Neural cell (in vitro differentiated cells): ENCODE measurements around the gene PFKM. TPM values are rescaled to one million over a fixed set of nuclear protein-coding genes. Genes with fewer than 3 reads are reported as not detected.

Experiments
- H2AFZ ChIP-seq: fragments of 200-600, 300-800 bp; sonication (generic), shearing (Covaris generic); 2 replicates; pipeline ENCODE4 v1.6.0; 2014; ENCODE audit warnings: low read depth, mild to moderate bottlenecking, antibody characterized with exemption, low read length, moderate library complexity
- H3F3A ChIP-seq: fragments of 200-600 bp; shearing (Covaris generic); 2 replicates; pipeline ENCODE4 v1.6.1; 2016; ENCODE audit warnings: mild to moderate bottlenecking, moderate library complexity, mixed read lengths, antibody characterized with exemption, low read length; ENCODE audit not compliant: insufficient read depth, poor library complexity, severe bottlenecking
- H3K27ac ChIP-seq: fragments of 200-600, 300-800 bp; sonication (generic), shearing (Covaris generic); 2 replicates; pipeline ENCODE4 v1.5.1; 2014; ENCODE audit warnings: mild to moderate bottlenecking, low read length, moderate library complexity
- H3K27me3 ChIP-seq: fragments of 300-800, 200-600 bp; sonication (generic), shearing (Covaris generic); 2 replicates; pipeline ENCODE4 v1.6.0; 2014; ENCODE audit warnings: mild to moderate bottlenecking, low read depth, low read length, moderate library complexity; ENCODE audit not compliant: insufficient read depth
- H3K36me3 ChIP-seq: fragments of 300-800, 200-600 bp; sonication (generic), shearing (Covaris generic); 2 replicates; pipeline ENCODE4 v1.5.1; 2014; ENCODE audit warnings: mild to moderate bottlenecking, antibody characterized with exemption, low read length, moderate library complexity; ENCODE audit not compliant: insufficient read depth
- H3K4me2 ChIP-seq: fragments of 300-800, 200-600 bp; sonication (generic), shearing (Covaris generic); 2 replicates; pipeline ENCODE4 v1.6.0; 2014; ENCODE audit warnings: mild to moderate bottlenecking, low read length
- H3K4me3 ChIP-seq: fragments of 300-800, 200-600 bp; sonication (generic), shearing (Covaris generic); 2 replicates; pipeline ENCODE4 v1.5.1; 2014; ENCODE audit warnings: mild to moderate bottlenecking, low read length, moderate library complexity
- H3K79me2 ChIP-seq: fragments of 200-600 bp; shearing (Covaris generic); replicated peaks from 2 replicates; pipeline ENCODE4 v1.6.0; 2014; ENCODE audit warnings: mild to moderate bottlenecking, low read length, moderate library complexity; ENCODE audit not compliant: insufficient read depth
- H3K9ac ChIP-seq: fragments of 300-800, 200-600 bp; sonication (generic), shearing (Covaris generic); 2 replicates; pipeline ENCODE4 v1.6.1; 2016; ENCODE audit warnings: mild to moderate bottlenecking, low read length, mixed read lengths
- H3K9me2 ChIP-seq: fragments of 200-600 bp; shearing (Covaris generic); 2 replicates; pipeline ENCODE4 v1.6.1; 2016; ENCODE audit warnings: mild to moderate bottlenecking, low read length, mixed read lengths; ENCODE audit not compliant: insufficient read depth
- H3K9me3 ChIP-seq: fragments of 200-600, 300-800 bp; sonication (generic), shearing (Covaris generic); 2 replicates; pipeline ENCODE4 v1.6.1; 2016; ENCODE audit warnings: mild to moderate bottlenecking, mixed run types, low read length, moderate library complexity, mixed read lengths
- H4K20me1 ChIP-seq: fragments of 200-600 bp; shearing (Covaris generic); 2 replicates; pipeline ENCODE4 v1.6.1; 2016; ENCODE audit warnings: mild to moderate bottlenecking, mixed run types; ENCODE audit not compliant: insufficient read depth
- EP300 ChIP-seq: fragments of 450-650 bp; conservative IDR thresholded peaks from 2 replicates; pipeline ENCODE4 v1.6.1; 2014; ENCODE audit warnings: antibody characterized with exemption, mild to moderate bottlenecking, moderate library complexity; ENCODE audit not compliant: poor library complexity, severe bottlenecking
- EZH2 ChIP-seq: fragments of 200-600, 300-800 bp; shearing (Covaris generic), sonication (generic); IDR thresholded peaks from 2 replicates; pipeline ENCODE4 v1.6.1; 2014; ENCODE audit warnings: antibody characterized with exemption, low read length, borderline replicate concordance, mild to moderate bottlenecking; ENCODE audit not compliant: insufficient read depth, poor library complexity, severe bottlenecking
- MXI1 ChIP-seq: fragments of 450-650 bp; conservative IDR thresholded peaks from 2 replicates; pipeline ENCODE4 v1.6.1; 2014; ENCODE audit warnings: antibody characterized with exemption, mild to moderate bottlenecking; ENCODE audit not compliant: poor library complexity, severe bottlenecking
- POLR2AphosphoS5 ChIP-seq: IDR thresholded peaks from 2 replicates; pipeline ENCODE4 v1.6.1; 2012
- RAD21 ChIP-seq: fragments of 450-650 bp; conservative IDR thresholded peaks from 2 replicates; pipeline ENCODE4 v1.6.1; 2014; ENCODE audit warnings: antibody characterized with exemption, mild to moderate bottlenecking, moderate library complexity
- SMC3 ChIP-seq: fragments of 450-650 bp; conservative IDR thresholded peaks from 2 replicates; pipeline ENCODE4 v1.6.1; 2014; ENCODE audit warnings: antibody characterized with exemption, mild to moderate bottlenecking, moderate library complexity; ENCODE audit not compliant: poor library complexity
- TAF1 ChIP-seq: IDR thresholded peaks from 2 replicates; pipeline ENCODE4 v1.6.1; 2012; ENCODE audit warnings: low read depth
- polyA plus RNA-seq: library from polyadenylated mRNA; depleted of rRNA; stranded (reverse); fragments of >200 nt; gene quantifications from 2 replicates; pipeline ENCODE4 v1.2.3, GENCODE V29; 2014
- small RNA-seq, 3 experiments: library from RNA; depleted of rRNA; stranded (forward); fragments of <200 nt; gene quantifications; one replicate each; pipeline ENCODE3, GENCODE V24; 2012
- TF ChIP-seq, protein P1 (sequence below): IDR thresholded peaks from 2 replicates; pipeline ENCODE4 v1.6.1; 2012; ENCODE audit warnings: borderline replicate concordance
- TF ChIP-seq, protein P2 (sequence below): fragments of 450-650 bp; IDR thresholded peaks from 2 replicates; pipeline ENCODE4 v1.5.1; 2014; ENCODE audit warnings: antibody characterized with exemption, mild to moderate bottlenecking, moderate library complexity; ENCODE audit not compliant: poor library complexity, severe bottlenecking

Gene PFKM
- polyA plus RNA-seq, 1 donor from 2014 or later: 122 TPM

DNA sequence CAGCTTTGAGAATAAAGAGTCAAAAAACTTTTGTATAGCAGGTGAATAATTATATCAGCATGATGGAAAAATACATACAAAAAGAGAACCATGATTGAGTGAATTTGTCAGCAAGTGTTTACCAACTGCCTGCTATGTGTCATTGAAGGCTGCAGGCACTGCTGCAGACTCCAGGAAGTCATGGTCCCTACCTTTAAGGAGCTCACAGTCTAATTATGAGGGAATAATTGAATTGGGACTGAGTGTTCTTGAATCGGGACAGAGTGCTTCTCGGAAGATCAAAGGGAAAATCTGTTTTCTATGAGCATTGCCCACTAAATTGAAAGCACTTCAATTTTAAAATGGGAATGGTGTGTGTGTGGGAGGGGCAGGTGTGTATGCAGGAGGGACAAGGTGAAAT lies 74.5 kb downstream of the PFKM start:
- H2AFZ ChIP-seq: no peak overlapping the region
- no peaks in the 10 kb centered on the region for H4K20me1 ChIP-seq
- TF ChIP-seq, protein P1, sequence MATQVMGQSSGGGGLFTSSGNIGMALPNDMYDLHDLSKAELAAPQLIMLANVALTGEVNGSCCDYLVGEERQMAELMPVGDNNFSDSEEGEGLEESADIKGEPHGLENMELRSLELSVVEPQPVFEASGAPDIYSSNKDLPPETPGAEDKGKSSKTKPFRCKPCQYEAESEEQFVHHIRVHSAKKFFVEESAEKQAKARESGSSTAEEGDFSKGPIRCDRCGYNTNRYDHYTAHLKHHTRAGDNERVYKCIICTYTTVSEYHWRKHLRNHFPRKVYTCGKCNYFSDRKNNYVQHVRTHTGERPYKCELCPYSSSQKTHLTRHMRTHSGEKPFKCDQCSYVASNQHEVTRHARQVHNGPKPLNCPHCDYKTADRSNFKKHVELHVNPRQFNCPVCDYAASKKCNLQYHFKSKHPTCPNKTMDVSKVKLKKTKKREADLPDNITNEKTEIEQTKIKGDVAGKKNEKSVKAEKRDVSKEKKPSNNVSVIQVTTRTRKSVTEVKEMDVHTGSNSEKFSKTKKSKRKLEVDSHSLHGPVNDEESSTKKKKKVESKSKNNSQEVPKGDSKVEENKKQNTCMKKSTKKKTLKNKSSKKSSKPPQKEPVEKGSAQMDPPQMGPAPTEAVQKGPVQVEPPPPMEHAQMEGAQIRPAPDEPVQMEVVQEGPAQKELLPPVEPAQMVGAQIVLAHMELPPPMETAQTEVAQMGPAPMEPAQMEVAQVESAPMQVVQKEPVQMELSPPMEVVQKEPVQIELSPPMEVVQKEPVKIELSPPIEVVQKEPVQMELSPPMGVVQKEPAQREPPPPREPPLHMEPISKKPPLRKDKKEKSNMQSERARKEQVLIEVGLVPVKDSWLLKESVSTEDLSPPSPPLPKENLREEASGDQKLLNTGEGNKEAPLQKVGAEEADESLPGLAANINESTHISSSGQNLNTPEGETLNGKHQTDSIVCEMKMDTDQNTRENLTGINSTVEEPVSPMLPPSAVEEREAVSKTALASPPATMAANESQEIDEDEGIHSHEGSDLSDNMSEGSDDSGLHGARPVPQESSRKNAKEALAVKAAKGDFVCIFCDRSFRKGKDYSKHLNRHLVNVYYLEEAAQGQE: no peak
- no peak for TF ChIP-seq MXI1
- no peak for TF ChIP-seq RAD21
- no peak for TF ChIP-seq POLR2AphosphoS5
- H3K4me2 ChIP-seq: no peak overlapping the region
- no peak overlapping the region for H3K9ac ChIP-seq
- no peaks in the 10 kb centered on the region for H3K9me3 ChIP-seq
- no peaks in the 10 kb centered on the region for H3K9me2 ChIP-seq
- H3K79me2 ChIP-seq: no peaks in the 10 kb centered on the region
- H3K27me3 ChIP-seq: no peaks in the 10 kb centered on the region
- no peaks in the 10 kb centered on the region for H3K36me3 ChIP-seq
- H3F3A ChIP-seq: no peaks in the 10 kb centered on the region
- no peak overlapping the region for H3K27ac ChIP-seq
- H3K4me3 ChIP-seq: no peak overlapping the region

DNA sequence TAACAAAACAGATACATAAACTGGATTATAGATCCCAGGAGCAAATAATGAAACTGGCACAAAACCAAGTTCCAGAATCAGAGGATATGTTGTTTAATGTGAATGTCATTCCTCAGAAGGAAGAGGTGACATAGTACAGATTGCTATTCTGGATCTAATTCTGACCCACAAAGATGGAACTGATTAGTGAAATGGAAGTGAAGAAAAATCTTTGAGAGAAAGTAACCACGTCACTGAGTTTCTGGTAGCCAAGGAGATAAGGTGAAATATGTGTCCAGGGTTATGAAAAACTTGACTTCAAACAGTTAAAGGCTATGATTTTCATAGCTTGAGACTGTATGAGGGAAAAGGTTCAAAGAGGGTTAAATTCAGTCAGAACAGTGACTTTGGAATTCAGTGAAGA lies 75.6 kb downstream of the PFKM start:
- Histone ChIP-seq H3K79me2 (no peaks in the 10 kb centered on the region), H3K4me2 (no peak overlapping the region), H4K20me1 (no peaks in the 10 kb centered on the region), H3K9me3 (no peaks in the 10 kb centered on the region), H3K9me2 (no peaks in the 10 kb centered on the region), H3F3A (no peaks in the 10 kb centered on the region), H2AFZ (no peak overlapping the region), H3K9ac (no peak overlapping the region), H3K27me3 (no peaks in the 10 kb centered on the region), H3K27ac (no peak overlapping the region), H3K36me3 (no peaks in the 10 kb centered on the region), H3K4me3 (no peak overlapping the region)
- TF ChIP-seq, protein P2, sequence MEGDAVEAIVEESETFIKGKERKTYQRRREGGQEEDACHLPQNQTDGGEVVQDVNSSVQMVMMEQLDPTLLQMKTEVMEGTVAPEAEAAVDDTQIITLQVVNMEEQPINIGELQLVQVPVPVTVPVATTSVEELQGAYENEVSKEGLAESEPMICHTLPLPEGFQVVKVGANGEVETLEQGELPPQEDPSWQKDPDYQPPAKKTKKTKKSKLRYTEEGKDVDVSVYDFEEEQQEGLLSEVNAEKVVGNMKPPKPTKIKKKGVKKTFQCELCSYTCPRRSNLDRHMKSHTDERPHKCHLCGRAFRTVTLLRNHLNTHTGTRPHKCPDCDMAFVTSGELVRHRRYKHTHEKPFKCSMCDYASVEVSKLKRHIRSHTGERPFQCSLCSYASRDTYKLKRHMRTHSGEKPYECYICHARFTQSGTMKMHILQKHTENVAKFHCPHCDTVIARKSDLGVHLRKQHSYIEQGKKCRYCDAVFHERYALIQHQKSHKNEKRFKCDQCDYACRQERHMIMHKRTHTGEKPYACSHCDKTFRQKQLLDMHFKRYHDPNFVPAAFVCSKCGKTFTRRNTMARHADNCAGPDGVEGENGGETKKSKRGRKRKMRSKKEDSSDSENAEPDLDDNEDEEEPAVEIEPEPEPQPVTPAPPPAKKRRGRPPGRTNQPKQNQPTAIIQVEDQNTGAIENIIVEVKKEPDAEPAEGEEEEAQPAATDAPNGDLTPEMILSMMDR: no peak
- TF ChIP-seq MXI1 (no peak), SMC3 (no peak), POLR2AphosphoS5 (no peak), RAD21 (no peak), EP300 (no peak), EZH2 (no peak), TAF1 (no peak)
- TF ChIP-seq, protein P1: no peak

Small RNA genes within 50 kb of the gene (small RNA-seq; reads per million reads assigned to genes)
- gene MIR6505: 13.5 to 15.8 (median 14.3) reads per million in 3 experiments
- 0 reads per million in 3 experiments for gene RNU6-1203P

Other genes starting within 250 kb of the PFKM start
- not detected in 2 replicates for gene VDR, start 214.4 kb upstream of the PFKM start, polyA plus RNA-seq
- 286 and 290 TPM in 2 replicates for gene TMEM106C, start 155.8 kb upstream of the PFKM start, polyA plus RNA-seq
- gene COL2A1, start 114.9 kb upstream of the PFKM start, polyA plus RNA-seq: 1.2 and 1.3 TPM in 2 replicates
- gene SENP1, start 13.3 kb upstream of the PFKM start, polyA plus RNA-seq: 12.3 and 14.0 TPM in 2 replicates
- 41.7 and 54.8 TPM in 2 replicates for gene ASB8, start 38.2 kb downstream of the PFKM start, polyA plus RNA-seq
- gene CCDC184, start 64.3 kb downstream of the PFKM start, polyA plus RNA-seq: 35.3 and 40.2 TPM in 2 replicates
- not detected in 2 replicates for gene OR10AD1, start 83.9 kb downstream of the PFKM start, polyA plus RNA-seq
- gene ZNF641, start 231.6 kb downstream of the PFKM start, polyA plus RNA-seq: 41.6 TPM in 2 replicates